Large intestine (tissue), 3 donors: ENCODE data around the gene EDN3. TPM values are rescaled to one million over a fixed set of nuclear protein-coding genes. Genes with fewer than 3 reads are reported as not detected.

Source experiments
- DNase-seq, 2 donors: peaks; one replicate each; pipeline versions ENCODE4 v3.0.0 to v3.0.0-alpha.2; 2013
- H3K27ac ChIP-seq: one replicate; pipeline ENCODE4 v1.5.1; 2013; ENCODE audit warnings: low read length
- H3K27me3 ChIP-seq: 2 replicates; pipeline ENCODE4 v1.6.1; 2013; ENCODE audit warnings: low read length; ENCODE audit not compliant: control insufficient read depth, insufficient read depth
- H3K36me3 ChIP-seq: 2 replicates; pipeline ENCODE4 v1.6.1; 2013; ENCODE audit warnings: low read length; ENCODE audit not compliant: control insufficient read depth, insufficient read depth
- H3K4me1 ChIP-seq: one replicate; pipeline ENCODE4 v1.6.1; 2013; ENCODE audit warnings: low read length; ENCODE audit not compliant: control insufficient read depth, insufficient read depth
- H3K4me3 ChIP-seq: one replicate; pipeline ENCODE4 v1.5.1; 2013; ENCODE audit warnings: low read length
- H3K9me3 ChIP-seq: one replicate; pipeline ENCODE4 v1.6.1; 2013; ENCODE audit warnings: mild to moderate bottlenecking, low read depth, low read length, moderate library complexity; ENCODE audit not compliant: control insufficient read depth
- WGBS: methylation state at CpG from one replicate; pipeline ENCODE4 v1.1.5; 2013; ENCODE audit warnings: low lambda C conversion rate; ENCODE audit not compliant: insufficient coverage; 5-methylcytosine and 5-hydroxymethylcytosine counted together
- polyA plus RNA-seq: library from polyadenylated mRNA; unstranded; fragments of 120-200 nt; gene quantifications from one replicate; pipeline ENCODE4 v1.2.1, GENCODE V29; 2013

EDN3 gene
- polyA plus RNA-seq, 1 donor: 17.7 TPM

DNA sequence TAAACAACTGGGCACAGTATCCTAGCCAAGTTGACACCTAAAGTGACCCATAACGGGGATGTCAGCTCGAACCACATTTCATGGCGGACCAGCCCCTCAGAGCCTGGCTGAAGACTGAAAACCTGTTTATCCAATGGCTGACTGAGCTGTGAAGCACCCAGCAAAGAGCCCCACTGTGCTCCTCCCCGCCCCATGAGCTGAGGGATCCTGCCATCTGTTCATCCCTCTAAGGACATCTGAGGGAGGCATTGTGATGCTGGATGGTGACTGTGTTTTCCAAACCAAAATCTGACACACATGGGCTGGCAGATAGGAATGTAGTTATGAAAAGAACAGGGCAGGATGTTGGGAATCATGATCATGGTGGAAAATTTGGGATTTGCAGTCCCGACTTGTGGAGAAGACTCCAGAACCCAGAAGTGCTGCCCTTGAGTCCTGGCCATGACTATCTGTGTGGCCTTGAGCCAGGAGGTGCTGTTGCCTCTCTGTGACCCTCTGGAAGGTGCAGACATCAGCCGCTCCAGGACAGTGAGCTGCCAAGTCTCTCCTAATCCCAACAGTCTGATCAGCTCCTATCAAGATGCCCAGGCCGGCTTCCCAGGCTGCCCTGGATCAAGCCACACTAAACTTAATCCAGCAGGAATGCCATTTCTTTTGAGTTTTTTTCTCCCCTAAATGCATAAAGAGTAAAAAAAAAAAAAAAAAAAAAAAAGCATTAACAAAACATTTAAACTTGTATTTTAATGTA is 5.7 kb downstream of the EDN3 start:
- DNase-seq: no peak
- no CpG with 5 or more reads among the region's 7 CpGs for WGBS
- H3K4me1 ChIP-seq: peaks cover 22% of the 10 kb centered on the region
- no peaks in the 10 kb centered on the region for H3K9me3 ChIP-seq
- H3K36me3 ChIP-seq: no peaks in the 10 kb centered on the region
- H3K27ac ChIP-seq: no peak overlapping the region
- H3K4me3 ChIP-seq: no peak overlapping the region
- peaks cover 15% of the 10 kb centered on the region for H3K27me3 ChIP-seq

DNA sequence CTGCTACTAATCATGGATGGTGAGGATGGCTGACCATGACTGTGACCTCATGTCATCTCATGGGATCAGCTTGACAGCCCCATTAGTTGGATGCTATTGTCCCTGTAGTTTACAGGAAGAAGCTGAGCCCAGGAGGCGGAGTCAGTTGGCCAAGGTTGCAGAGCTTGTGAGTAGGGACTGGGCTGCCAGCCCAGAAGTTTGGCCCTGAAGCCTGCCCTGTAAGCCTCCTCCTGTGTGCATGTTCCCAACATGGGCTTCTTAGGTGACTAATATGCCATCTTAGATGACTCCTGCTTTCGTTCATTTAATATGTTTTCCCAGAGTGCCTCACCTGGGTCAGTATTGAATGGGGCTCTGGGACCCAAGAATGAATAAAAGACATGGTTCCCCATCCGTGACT is 6.9 kb downstream of the EDN3 start:
- DNase-seq: no peak
- no peaks in the 10 kb centered on the region for H3K36me3 ChIP-seq
- H3K9me3 ChIP-seq: no peaks in the 10 kb centered on the region
- no CpG with 5 or more reads among the region's 3 CpGs for WGBS
- no peak overlapping the region for H3K4me3 ChIP-seq
- H3K27me3 ChIP-seq: peaks cover 3% of the 10 kb centered on the region
- peaks cover 22% of the 10 kb centered on the region for H3K4me1 ChIP-seq
- no peak overlapping the region for H3K27ac ChIP-seq

- peak; percentile 93 to 97 for DNase-seq
- no peaks in the 10 kb centered on the region for H3K36me3 ChIP-seq
- H3K9me3 ChIP-seq: no peaks in the 10 kb centered on the region
- H3K27ac ChIP-seq: peak overlapping the region; percentile 88
- peaks cover 22% of the 10 kb centered on the region for H3K4me1 ChIP-seq
- H3K4me3 ChIP-seq: no peak overlapping the region
- no CpG with 5 or more reads among the region's 10 CpGs for WGBS
- H3K27me3 ChIP-seq: no peaks in the 10 kb centered on the region
Observed at GRCh38 chr20:59308493-59309201, 8.2 kb downstream of the EDN3 start.

DNA sequence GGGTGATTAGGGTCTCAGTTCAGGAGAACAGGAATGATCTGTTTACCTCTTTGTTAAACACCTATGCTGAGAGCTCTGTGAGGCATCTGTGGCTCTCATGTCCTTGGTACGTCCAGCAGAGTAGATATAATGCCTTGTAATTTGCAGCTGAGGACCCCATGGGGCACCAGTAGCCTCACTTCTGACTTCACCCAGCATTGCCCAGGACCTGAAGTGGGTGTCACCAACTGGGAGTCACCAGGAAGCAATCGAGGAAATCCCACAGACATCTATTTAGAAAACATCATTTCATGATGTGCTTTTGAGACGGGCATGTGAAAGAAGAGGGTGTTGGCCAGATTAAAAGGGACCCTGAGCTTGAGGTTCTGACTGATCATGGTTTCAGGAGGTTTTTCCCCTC is 8.8 kb downstream of the EDN3 start:
- no peaks in the 10 kb centered on the region for H3K9me3 ChIP-seq
- peaks cover 22% of the 10 kb centered on the region for H3K4me1 ChIP-seq
- H3K27ac ChIP-seq: peak overlapping the region; percentile 88
- WGBS: no CpG with 5 or more reads among the region's 3 CpGs
- no peaks in the 10 kb centered on the region for H3K27me3 ChIP-seq
- no peaks in the 10 kb centered on the region for H3K36me3 ChIP-seq
- no peak overlapping the region for H3K4me3 ChIP-seq
- DNase-seq: no peak

DNA sequence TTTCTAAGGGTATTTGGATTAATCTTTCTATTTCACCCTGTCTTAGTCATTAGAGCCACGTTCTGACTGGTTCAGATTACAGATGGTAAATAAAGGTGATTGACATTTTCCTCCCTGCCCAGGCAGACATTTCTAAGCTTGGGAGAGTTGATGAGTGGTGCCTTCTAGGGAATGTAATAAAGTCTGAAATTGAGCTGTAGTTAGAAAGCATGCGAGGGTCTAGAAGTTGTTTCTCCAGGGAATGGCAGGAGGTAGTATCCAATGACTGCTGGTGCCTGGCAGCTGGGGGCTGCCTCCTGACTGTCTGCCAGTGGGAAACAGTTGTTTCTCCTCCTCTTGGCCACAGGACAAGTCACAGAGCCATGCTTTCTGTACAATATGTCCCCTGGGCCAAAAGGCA is 14.6 kb downstream of the EDN3 start:
- Histone ChIP-seq H3K36me3 (no peaks in the 10 kb centered on the region), H3K27me3 (no peaks in the 10 kb centered on the region), H3K9me3 (no peaks in the 10 kb centered on the region), H3K27ac (no peak overlapping the region), H3K4me3 (no peak overlapping the region), H3K4me1 (peaks cover 40% of the 10 kb centered on the region)
- no peak for DNase-seq
- no CpG with 5 or more reads among the region's 2 CpGs for WGBS

DNA sequence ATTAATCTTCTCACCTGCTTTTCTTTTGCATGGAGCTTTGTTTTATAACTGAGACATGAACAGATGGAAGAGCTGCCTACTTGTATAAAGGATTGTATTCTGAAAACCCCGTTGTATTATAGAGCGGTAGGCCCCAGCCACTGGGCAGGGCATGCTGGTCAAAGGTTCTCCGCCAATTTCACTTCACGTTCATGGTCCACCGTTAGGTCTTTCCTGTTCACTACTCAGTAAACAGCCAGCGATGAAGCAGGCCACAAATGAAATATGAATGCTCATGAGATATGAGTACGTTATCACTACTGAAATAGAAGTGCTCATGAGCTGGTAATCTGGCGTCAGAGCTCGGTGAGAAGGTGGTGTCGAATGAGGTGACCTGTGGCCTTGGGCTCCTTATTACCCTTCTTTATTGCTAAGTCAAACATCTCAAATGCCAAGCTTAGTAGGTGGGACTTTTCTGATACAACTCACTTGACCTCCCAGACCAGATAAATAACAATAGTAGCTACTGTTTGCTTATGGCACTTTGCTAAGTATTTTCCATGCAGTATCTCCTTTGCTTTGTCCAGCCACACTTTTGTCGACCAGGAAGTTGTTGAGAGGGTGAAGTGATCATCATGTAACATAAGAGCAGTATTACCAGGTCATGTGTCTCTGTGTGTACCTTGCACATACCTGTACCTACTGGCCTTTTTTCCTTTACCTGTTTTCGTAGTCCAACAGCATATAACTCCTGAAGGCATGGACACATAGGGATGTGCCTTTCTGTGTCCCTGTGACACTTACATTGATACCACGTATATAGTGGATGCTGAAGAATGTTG is 16.7 kb downstream of the EDN3 start:
- H3K4me1 ChIP-seq: peaks cover 54% of the 10 kb centered on the region
- H3K9me3 ChIP-seq: no peaks in the 10 kb centered on the region
- H3K27ac ChIP-seq: peak overlapping the region; percentile 80
- H3K4me3 ChIP-seq: no peak overlapping the region
- H3K36me3 ChIP-seq: no peaks in the 10 kb centered on the region
- no peaks in the 10 kb centered on the region for H3K27me3 ChIP-seq
- DNase-seq: peak; percentile 79 to 95
- WGBS: no CpG with 5 or more reads among the region's 13 CpGs

- peaks cover 54% of the 10 kb centered on the region for H3K4me1 ChIP-seq
- no peaks in the 10 kb centered on the region for H3K27me3 ChIP-seq
- no peak for DNase-seq
- no CpG with 5 or more reads among the region's 20 CpGs for WGBS
- H3K4me3 ChIP-seq: no peak overlapping the region
- peak overlapping the region; percentile 80 for H3K27ac ChIP-seq
- no peaks in the 10 kb centered on the region for H3K36me3 ChIP-seq
- H3K9me3 ChIP-seq: no peaks in the 10 kb centered on the region
Observed at GRCh38 chr20:59318201-59318790, 17.9 kb downstream of the EDN3 start.

DNA sequence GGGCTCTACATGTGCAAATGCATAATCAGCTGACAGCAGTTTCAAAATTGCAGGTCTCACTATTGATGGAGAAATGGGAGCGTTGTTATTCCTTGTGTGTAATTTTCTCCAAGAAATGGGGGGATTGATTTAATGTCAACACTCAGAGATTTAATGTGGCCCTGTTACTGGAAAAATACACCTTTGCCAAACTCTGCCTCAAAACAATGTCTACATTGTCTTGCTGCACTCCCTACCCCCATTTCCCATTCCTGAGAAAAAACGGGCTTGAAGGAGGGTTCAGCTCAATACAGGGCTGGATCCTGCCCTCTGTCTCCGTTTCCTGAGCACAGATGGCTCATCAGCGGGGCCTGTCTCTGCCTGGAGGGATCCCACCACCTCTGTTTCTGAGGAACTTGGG is 18.4 kb downstream of the EDN3 start:
- Histone ChIP-seq H3K27me3 (no peaks in the 10 kb centered on the region), H3K4me1 (peaks cover 54% of the 10 kb centered on the region), H3K4me3 (no peak overlapping the region), H3K27ac (peak overlapping the region; percentile 80), H3K36me3 (no peaks in the 10 kb centered on the region), H3K9me3 (no peaks in the 10 kb centered on the region)
- no CpG with 5 or more reads among the region's 4 CpGs for WGBS
- no peak for DNase-seq

GRCh38 chr20:59320426-59320825 is 20.0 kb downstream of the EDN3 start:
- DNase-seq: no peak

More at GRCh38 chr20:59320426-59320825, 20.0 kb downstream of the EDN3 start:
- WGBS: no CpG with 5 or more reads among the region's 10 CpGs
- peaks cover 49% of the 10 kb centered on the region for H3K4me1 ChIP-seq
- H3K27ac ChIP-seq: peak overlapping the region; percentile 49
- no peaks in the 10 kb centered on the region for H3K9me3 ChIP-seq
- no peak overlapping the region for H3K4me3 ChIP-seq
- no peaks in the 10 kb centered on the region for H3K36me3 ChIP-seq
- no peaks in the 10 kb centered on the region for H3K27me3 ChIP-seq
